Renal cortex interstitium (tissue), 11 donors: ENCODE measurements around the gene SELENOT. TPM values are rescaled to one million over a fixed set of nuclear protein-coding genes. Genes with fewer than 3 reads are reported as not detected.
"Not testable (repeated sequence)": the region's sequence is repeated elsewhere in the genome, so short reads cannot be mapped to it uniquely, and the experiment has no call there.

Experiments
- DNase-seq, 11 donors: peaks; one replicate each; pipeline ENCODE4 v3.0.0-alpha.2; 2013; ENCODE audit warnings: low read depth in 9 of 11, low spot score in 4 of 11; ENCODE audit errors: extremely low read depth in 1 of 11
- polyA plus RNA-seq, 3 donors: library from polyadenylated mRNA; unstranded; fragments of 120-200 nt; gene quantifications; one replicate each; pipeline ENCODE4 v1.2.1, GENCODE V29; 2013; ENCODE audit not compliant: insufficient read length in 3 of 3

The SELENOT gene
- polyA plus RNA-seq, 3 donors = 107 to 129 (median 107) TPM

- DNase-seq = not testable (repeated sequence)
These were observed 2.2 kb upstream of the SELENOT start for GRCh38 chr3:150600647-150601530.

- no peak for DNase-seq
These were observed 532 bp upstream of the SELENOT start for GRCh38 chr3:150602426-150603152.

GRCh38 chr3:150603980-150604319 lies 829 bp downstream of the SELENOT start:
- DNase-seq = peak in 2 of 11 donors; percentile 11 to 25

GRCh38 chr3:150605998-150606641 lies 3.0 kb downstream of the SELENOT start:
- no peak for DNase-seq

- DNase-seq = no peak
These were observed 4.3 kb downstream of the SELENOT start for GRCh38 chr3:150607267-150608065.

GRCh38 chr3:150609988-150610387 lies 6.9 kb downstream of the SELENOT start:
- DNase-seq = no peak

GRCh38 chr3:150610785-150611184 lies 7.7 kb downstream of the SELENOT start:
- no peak for DNase-seq

GRCh38 chr3:150611666-150612065 lies 8.5 kb downstream of the SELENOT start:
- DNase-seq = no peak

GRCh38 chr3:150612494-150612893 lies 9.4 kb downstream of the SELENOT start:
- DNase-seq = no peak

- no peak for DNase-seq
These were observed 9.9 kb downstream of the SELENOT start for GRCh38 chr3:150613034-150613433.

- no peak for DNase-seq
These were observed 10.8 kb downstream of the SELENOT start for GRCh38 chr3:150613709-150614480.

- DNase-seq = no peak
These were observed 17.0 kb downstream of the SELENOT start for GRCh38 chr3:150620002-150620689.

- DNase-seq = not testable (repeated sequence)
These were observed 19.8 kb downstream of the SELENOT start for GRCh38 chr3:150622955-150623354.

GRCh38 chr3:150623945-150624344 lies 20.8 kb downstream of the SELENOT start:
- no peak for DNase-seq

- DNase-seq = no peak
These were observed 23.2 kb downstream of the SELENOT start for GRCh38 chr3:150626148-150626930.

GRCh38 chr3:150627557-150627956 lies 24.4 kb downstream of the SELENOT start:
- no peak for DNase-seq
